OCI-LY7 (cell line): ENCODE results near the gene GPC3. TPM values are rescaled to one million over a fixed set of nuclear protein-coding genes. Genes with fewer than 3 reads are reported as not detected.

Source experiments
- BruUV-seq: library from RNA; stranded (reverse); fragments of 400-500 nt; replicated peaks from 2 replicates; lab custom pipeline; 2021; lab: Mats Ljungman, UMichigan
- CTCF ChIA-PET: fragments of 300-600 bp; sonication (Branson Sonifier 250); formaldehyde crosslinking; loops from one replicate; lab custom pipeline; 2022; ENCODE audit warnings: antibody characterized with exemption; ENCODE audit not compliant: unreplicated experiment; lab: Charles Lee
- POLR2A ChIA-PET: fragments of 300-600 bp; sonication (Branson Sonifier 250); formaldehyde crosslinking; loops from one replicate; lab custom pipeline; 2022; ENCODE audit warnings: antibody characterized with exemption; lab: Charles Lee
- DNase-seq: peaks from one replicate; pipeline ENCODE4 v3.0.0-alpha.2; 2015; ENCODE audit warnings: low spot score
- H2AFZ ChIP-seq: fragments of 200-600 bp; sonication (generic), shearing (Covaris generic); 2 replicates; pipeline ENCODE4 v1.6.1; 2014; ENCODE audit warnings: mild to moderate bottlenecking, antibody characterized with exemption, low read length, moderate library complexity
- H3K27ac ChIP-seq: fragments of 200-600 bp; sonication (generic); 2 replicates; pipeline ENCODE4 v1.5.1; 2014; ENCODE audit warnings: mixed run types, low read depth, mild to moderate bottlenecking, moderate library complexity, low read length, inconsistent platforms; ENCODE audit not compliant: poor library complexity, severe bottlenecking
- H3K36me3 ChIP-seq: fragments of 200-600 bp; sonication (generic); 2 replicates; pipeline ENCODE4 v1.6.1; 2014; ENCODE audit warnings: mild to moderate bottlenecking, antibody characterized with exemption, low read length, moderate library complexity, mixed read lengths; ENCODE audit not compliant: insufficient read depth
- H3K4me1 ChIP-seq: fragments of 200-600 bp; sonication (generic); 2 replicates; pipeline ENCODE4 v1.5.1; 2014; ENCODE audit warnings: mild to moderate bottlenecking, low read length; ENCODE audit not compliant: insufficient read depth, poor library complexity, severe bottlenecking
- H3K4me2 ChIP-seq: fragments of 200-600 bp; sonication (generic); 2 replicates; pipeline ENCODE4 v1.6.1; 2014; ENCODE audit warnings: mild to moderate bottlenecking, low read length
- H3K4me3 ChIP-seq: fragments of 200-600 bp; sonication (generic); 2 replicates; pipeline ENCODE4 v1.5.1; 2014; ENCODE audit warnings: mild to moderate bottlenecking, low read depth, low read length; ENCODE audit not compliant: poor library complexity, severe bottlenecking
- H3K79me2 ChIP-seq: fragments of 200-600 bp; sonication (generic); 2 replicates; pipeline ENCODE4 v1.6.1; 2016; ENCODE audit warnings: low read depth, mild to moderate bottlenecking, low read length, moderate library complexity, mixed read lengths; ENCODE audit not compliant: insufficient read depth
- H3K9me2 ChIP-seq: fragments of 200-600 bp; sonication (generic); 2 replicates; pipeline ENCODE4 v1.6.1; 2016; ENCODE audit warnings: mild to moderate bottlenecking, low read length, mixed read lengths; ENCODE audit not compliant: insufficient read depth
- H3K9me3 ChIP-seq: fragments of 200-600 bp; sonication (generic); 2 replicates; pipeline ENCODE4 v1.6.1; 2014; ENCODE audit warnings: mild to moderate bottlenecking, mixed run types, low read length, mixed read lengths
- H4K20me1 ChIP-seq: fragments of 200-600 bp; sonication (generic); 2 replicates; pipeline ENCODE4 v1.6.1; 2014; ENCODE audit warnings: mild to moderate bottlenecking, antibody characterized with exemption, low read length, moderate library complexity, mixed read lengths; ENCODE audit not compliant: insufficient read depth
- EZH2phosphoT487 ChIP-seq: fragments of 200-600 bp; sonication (generic); IDR thresholded peaks from 2 replicates; pipeline ENCODE4 v1.6.1; 2018; ENCODE audit warnings: low read depth, borderline replicate concordance, mild to moderate bottlenecking, mixed run types, antibody characterized with exemption, low read length, moderate library complexity, mixed read lengths
- intact Hi-C: fragments of 100-400 bp; cut with micrococcal nuclease; formaldehyde crosslinking; loops from one replicate; pipeline ENCODE4 v1.10.0; 2022; ENCODE audit not compliant: unreplicated experiment
- total RNA-seq, 2 experiments: library from RNA; depleted of rRNA in 1 of 2; stranded (reverse); fragments of >200 nt in 1 of 2; shearing (Covaris generic) in 1 of 2; gene quantifications; 2 replicates each; pipeline ENCODE4 v1.2.3, GENCODE V29; 2014 to 2022
- TF ChIP-seq, protein P1 (sequence below): fragments of 200-600 bp; sonication (generic); conservative IDR thresholded peaks from 2 replicates; pipeline ENCODE4 v1.5.1; 2014; ENCODE audit warnings: mild to moderate bottlenecking, antibody characterized with exemption, low read length, moderate library complexity, mixed read lengths

The GPC3 gene
- total RNA-seq, 2 experiments from 2014 or later, result not detected

DNA sequence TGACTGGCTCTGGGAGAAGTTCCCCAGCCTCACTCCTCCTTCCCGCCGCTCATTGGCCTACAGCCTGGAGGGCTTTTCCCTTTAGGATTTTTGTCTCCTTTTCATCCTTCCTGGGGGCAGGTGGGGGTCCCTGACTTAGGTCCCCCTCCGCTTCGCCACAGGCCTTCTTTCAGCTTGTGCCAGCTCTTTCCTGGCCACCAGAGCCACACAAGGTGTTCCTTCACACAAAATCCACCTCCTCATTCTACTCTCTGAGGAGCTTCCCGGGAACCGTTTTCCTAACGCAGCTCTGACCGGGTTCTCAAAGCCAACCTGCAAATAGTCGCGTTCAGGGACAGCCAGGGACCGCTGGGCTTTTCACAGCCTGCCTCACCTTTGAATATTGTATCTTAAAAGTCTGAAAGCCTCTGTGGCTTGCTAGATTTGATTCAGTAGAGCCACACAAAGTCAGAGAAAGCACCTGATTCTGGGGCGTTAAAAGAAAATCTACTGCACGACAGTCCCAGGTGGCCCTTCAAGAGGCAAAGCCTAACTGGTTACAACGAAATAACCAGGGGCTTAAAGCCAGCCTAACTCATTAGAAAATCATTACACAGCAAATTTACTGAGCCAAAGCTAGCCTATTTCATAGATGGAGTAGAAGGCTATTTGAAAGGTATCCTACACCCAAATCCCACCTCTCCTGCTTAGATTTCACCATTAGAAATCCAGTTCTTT lies 731 bp upstream of the GPC3 start:
- no peak overlapping the region for H3K4me3 ChIP-seq
- CTCF ChIA-PET, result no interaction called here

DNA sequence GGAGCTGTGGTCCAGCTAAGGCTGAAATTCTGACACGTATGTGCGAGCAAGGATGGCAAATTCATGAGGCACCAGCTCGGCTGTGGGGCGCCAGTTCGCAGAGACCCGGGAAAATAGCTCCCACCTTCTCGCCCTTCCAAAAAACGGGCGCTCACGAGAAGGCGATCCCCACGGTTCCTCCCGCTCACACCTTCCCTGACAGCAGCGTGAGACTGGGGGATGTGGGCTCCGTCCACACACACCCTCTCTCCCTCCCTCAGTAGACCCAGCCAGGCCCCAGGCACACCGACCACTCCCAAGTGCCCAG lies 584 bp downstream of the GPC3 start:
- BruUV-seq, result no TSS peak

More for the DNA sequence above, 731 bp upstream of the GPC3 start:
- BruUV-seq, result no TSS peak
- no peaks in the 10 kb centered on the region for H3K36me3 ChIP-seq
- no peak for TF ChIP-seq EZH2phosphoT487
- TF ChIP-seq, protein P1, sequence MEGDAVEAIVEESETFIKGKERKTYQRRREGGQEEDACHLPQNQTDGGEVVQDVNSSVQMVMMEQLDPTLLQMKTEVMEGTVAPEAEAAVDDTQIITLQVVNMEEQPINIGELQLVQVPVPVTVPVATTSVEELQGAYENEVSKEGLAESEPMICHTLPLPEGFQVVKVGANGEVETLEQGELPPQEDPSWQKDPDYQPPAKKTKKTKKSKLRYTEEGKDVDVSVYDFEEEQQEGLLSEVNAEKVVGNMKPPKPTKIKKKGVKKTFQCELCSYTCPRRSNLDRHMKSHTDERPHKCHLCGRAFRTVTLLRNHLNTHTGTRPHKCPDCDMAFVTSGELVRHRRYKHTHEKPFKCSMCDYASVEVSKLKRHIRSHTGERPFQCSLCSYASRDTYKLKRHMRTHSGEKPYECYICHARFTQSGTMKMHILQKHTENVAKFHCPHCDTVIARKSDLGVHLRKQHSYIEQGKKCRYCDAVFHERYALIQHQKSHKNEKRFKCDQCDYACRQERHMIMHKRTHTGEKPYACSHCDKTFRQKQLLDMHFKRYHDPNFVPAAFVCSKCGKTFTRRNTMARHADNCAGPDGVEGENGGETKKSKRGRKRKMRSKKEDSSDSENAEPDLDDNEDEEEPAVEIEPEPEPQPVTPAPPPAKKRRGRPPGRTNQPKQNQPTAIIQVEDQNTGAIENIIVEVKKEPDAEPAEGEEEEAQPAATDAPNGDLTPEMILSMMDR, result no peak
- no peaks in the 10 kb centered on the region for H3K4me1 ChIP-seq
- no peak overlapping the region for H2AFZ ChIP-seq
- no peaks in the 10 kb centered on the region for H3K9me2 ChIP-seq
- H3K9me3 ChIP-seq, result no peaks in the 10 kb centered on the region
- intact Hi-C loops, result no loop called here
- POLR2A ChIA-PET, result no interaction called here
- no peaks in the 10 kb centered on the region for H4K20me1 ChIP-seq
- H3K79me2 ChIP-seq, result no peaks in the 10 kb centered on the region
- no peak for DNase-seq
- no peak overlapping the region for H3K4me2 ChIP-seq
- no peak overlapping the region for H3K27ac ChIP-seq

More for the DNA sequence above, 584 bp downstream of the GPC3 start:
- no peaks in the 10 kb centered on the region for H3K4me1 ChIP-seq
- DNase-seq, result no peak
- no peaks in the 10 kb centered on the region for H4K20me1 ChIP-seq
- H3K4me3 ChIP-seq, result no peak overlapping the region
- no peak overlapping the region for H3K27ac ChIP-seq
- POLR2A ChIA-PET, result no interaction called here
- H2AFZ ChIP-seq, result no peak overlapping the region
- intact Hi-C loops, result no loop called here
- no peaks in the 10 kb centered on the region for H3K36me3 ChIP-seq
- no peaks in the 10 kb centered on the region for H3K9me3 ChIP-seq
- CTCF ChIA-PET, result no interaction called here
- H3K9me2 ChIP-seq, result no peaks in the 10 kb centered on the region
- no peak for TF ChIP-seq EZH2phosphoT487
- TF ChIP-seq, protein P1, result no peak
- H3K4me2 ChIP-seq, result no peak overlapping the region
- no peaks in the 10 kb centered on the region for H3K79me2 ChIP-seq
